GM12878 (cell line): Measurements from ENCODE around the gene DPM2. TPM values are rescaled to one million over a fixed set of nuclear protein-coding genes. Genes with fewer than 3 reads are reported as not detected.

Experiments
- BCL3 ChIP-seq: IDR thresholded peaks from 2 replicates; pipeline ENCODE4 v1.6.1; 2011; ENCODE audit warnings: borderline replicate concordance, low read depth, mild to moderate bottlenecking, moderate library complexity, low read length; ENCODE audit not compliant: insufficient read depth, poor library complexity, severe bottlenecking
- BHLHE40 ChIP-seq, 2 experiments: fragments of 450-650 bp in 1 of 2; IDR thresholded peaks; 2 replicates each; pipeline ENCODE4 v1.6.1; 2011 to 2017; ENCODE audit warnings: low read depth in 2 of 2, borderline replicate concordance in 1 of 2, improper control_type of control experiment in 1 of 2, low read length in 1 of 2, mild to moderate bottlenecking in 1 of 2
- CBFB ChIP-seq: IDR thresholded peaks from 2 replicates; pipeline ENCODE4 v1.6.1; 2016; ENCODE audit warnings: antibody characterized with exemption, low read depth
- CHD2 ChIP-seq: IDR thresholded peaks from 2 replicates; pipeline ENCODE4 v1.6.1; 2011; ENCODE audit warnings: low read depth, low read length, improper control_type of control experiment, borderline replicate concordance
- CTCF ChIP-seq, 3 experiments: IDR thresholded peaks in 2 of 3; conservative IDR thresholded peaks in 1 of 3; 2 replicates each; pipeline ENCODE4 v1.5.1; 2011; ENCODE audit warnings: low read depth in 3 of 3, low read length in 3 of 3, mild to moderate bottlenecking in 3 of 3, control low read depth in 2 of 3, moderate library complexity in 2 of 3, inconsistent platforms in 1 of 3, mixed read lengths in 1 of 3; ENCODE audit not compliant: control insufficient read depth in 2 of 3, insufficient read depth in 1 of 3; ENCODE audit errors: extremely low read depth in 1 of 3
- DPF2 ChIP-seq: fragments of 450-650 bp; IDR thresholded peaks from 2 replicates; pipeline ENCODE4 v1.6.1; 2017; ENCODE audit warnings: mild to moderate bottlenecking
- E2F4 ChIP-seq: IDR thresholded peaks from 2 replicates; pipeline ENCODE4 v1.6.1; 2012; ENCODE audit warnings: low read depth, low read length, improper control_type of control experiment
- HDAC6 ChIP-seq: fragments of 200-600 bp; sonication (generic); IDR thresholded peaks from one replicate; pipeline ENCODE4 v1.8.0; 2017; ENCODE audit warnings: antibody characterized with exemption; ENCODE audit not compliant: unreplicated experiment
- IRF3 ChIP-seq: fragments of 450-650 bp; IDR thresholded peaks from 2 replicates; pipeline ENCODE4 v1.6.1; 2014; ENCODE audit warnings: mild to moderate bottlenecking
- LARP7 ChIP-seq: fragments of 450-650 bp; IDR thresholded peaks from 2 replicates; pipeline ENCODE4 v1.6.1; 2017; ENCODE audit warnings: mild to moderate bottlenecking
- MAX ChIP-seq: IDR thresholded peaks from 2 replicates; pipeline ENCODE4 v1.6.1; 2012; ENCODE audit warnings: low read depth, low read length, improper control_type of control experiment
- MTA3 ChIP-seq: IDR thresholded peaks from 2 replicates; pipeline ENCODE4 v1.6.1; 2012; ENCODE audit warnings: low read length, inconsistent platforms, borderline replicate concordance
- NFYA ChIP-seq: IDR thresholded peaks from 2 replicates; pipeline ENCODE4 v1.6.1; 2011; ENCODE audit warnings: low read depth, mild to moderate bottlenecking, low read length, improper control_type of control experiment, borderline replicate concordance
- NR2F1 ChIP-seq: fragments of 450-650 bp; conservative IDR thresholded peaks from 2 replicates; pipeline ENCODE4 v1.6.1; 2017; ENCODE audit warnings: mild to moderate bottlenecking
- RAD21 ChIP-seq: IDR thresholded peaks from 2 replicates; pipeline ENCODE4 v1.6.1; 2011; ENCODE audit warnings: mild to moderate bottlenecking, low read depth, low read length, moderate library complexity; ENCODE audit not compliant: insufficient read depth
- RELA ChIP-seq: fragments of 450-650 bp; IDR thresholded peaks from 2 replicates; pipeline ENCODE4 v1.8.0; 2014; ENCODE audit warnings: borderline replicate concordance; ENCODE audit not compliant: partially characterized antibody
- SIX5 ChIP-seq: IDR thresholded peaks from 2 replicates; pipeline ENCODE4 v1.6.1; 2011; ENCODE audit warnings: mild to moderate bottlenecking, low read depth, low read length, moderate library complexity; ENCODE audit not compliant: severe bottlenecking
- STAT1 ChIP-seq: fragments of 450-650 bp; conservative IDR thresholded peaks from 2 replicates; pipeline ENCODE4 v1.6.1; 2014; ENCODE audit warnings: antibody characterized with exemption, mild to moderate bottlenecking
- TARDBP ChIP-seq: IDR thresholded peaks from 2 replicates; pipeline ENCODE4 v1.6.1; 2016; ENCODE audit warnings: borderline replicate concordance
- TCF7 ChIP-seq: IDR thresholded peaks from 2 replicates; pipeline ENCODE4 v1.6.1; 2014; ENCODE audit warnings: antibody characterized with exemption, borderline replicate concordance
- USF2 ChIP-seq: IDR thresholded peaks from 2 replicates; pipeline ENCODE4 v1.6.1; 2011; ENCODE audit warnings: low read depth, low read length, improper control_type of control experiment, borderline replicate concordance
- ZSCAN29 ChIP-seq: fragments of 450-650 bp; IDR thresholded peaks from 2 replicates; pipeline ENCODE4 v1.6.1; 2017; ENCODE audit warnings: mild to moderate bottlenecking, moderate library complexity
- polyA plus RNA-seq, 11 experiments: library from polyadenylated mRNA; depleted of rRNA in 4 of 11; unstranded in 6 of 11; stranded (reverse) in 5 of 11; fragments of >200 nt; fragmentation: Nextera tagmentation in 4 of 11; fragmentation: Illumina TruSeq in 1 of 11; extraction: Ambion mirVana in 4 of 11; extraction: Trizol in 1 of 11; gene quantifications; 1 replicate in 1 of 11; 2 replicates in 10 of 11; pipeline versions ENCODE4 v1.2.1 to v1.2.3, GENCODE V29; 2011 to 2016; ENCODE audit warnings: inconsistent platforms in 2 of 11, missing spikeins in 2 of 11, low read depth in 1 of 11
- total RNA-seq, 4 experiments: library from RNA; depleted of rRNA in 3 of 4; stranded (reverse); fragments of >200 nt in 3 of 4; fragmentation: Illumina TruSeq in 1 of 4; extraction: Trizol in 1 of 4; gene quantifications; 2 replicates each; pipeline versions ENCODE4 v1.2.1 to v1.2.3, GENCODE V29; 2013 to 2021

DPM2 gene
- total and polyA plus RNA-seq, 10 of the 15 experiments (the other 5 are each of a cell fraction or from before 2014, with no cell fraction given) = 22.7 to 77.9 (median 44.7) TPM

GRCh38 chr9:127898433-127899127 is 39.1 kb downstream of the DPM2 start (continued):
- TF ChIP-seq CTCF (IDR thresholded peaks at IDR 0.05 in 2 of 3, conservative IDR thresholded peaks at IDR 0.05 in 1 of 3; ENCODE audit: control insufficient read depth in 2 of 3, extremely low read depth in 1 of 3, insufficient read depth in 1 of 3, low read depth in 3 of 3, low read length in 3 of 3) = no peak
- no peak for TF ChIP-seq IRF3
- no peak for TF ChIP-seq HDAC6
- TF ChIP-seq SIX5 = no peak
- TF ChIP-seq RAD21 = no peak
- no peak for TF ChIP-seq CBFB
- TF ChIP-seq DPF2 = peak; percentile 65
- no peak for TF ChIP-seq ZSCAN29
- no peak for TF ChIP-seq MAX
- 0 out of 4 replicates have a peak, but pooled peaks of 1 of the 2 experiments have one; percentile 5 for TF ChIP-seq BHLHE40 (IDR thresholded peaks at IDR 0.05; ENCODE audit: borderline replicate concordance in 1 of 2, low read depth in 2 of 2, low read length in 1 of 2)
- no peak for TF ChIP-seq CHD2
- TF ChIP-seq TCF7 = no peak
- TF ChIP-seq RELA = no peak
- no peak for TF ChIP-seq USF2
- TF ChIP-seq MTA3 = no peak
- TF ChIP-seq NFYA = no peak
- TF ChIP-seq TARDBP = no peak
- no peak; the same call in 1 of the 2 replicates for TF ChIP-seq LARP7
- 0 out of 2 replicates have a peak, but pooled peaks have one; percentile 24 for TF ChIP-seq NR2F1
- TF ChIP-seq STAT1 = no peak
- no peak for TF ChIP-seq E2F4
- TF ChIP-seq BCL3 = no peak
